BLaER1 treated with 17β-estradiol and CSF1 and Interleukin-3, amounts not matched to agents 10 nM and 100 nM (cell line): Measurements from ENCODE around the gene IRAK3.
"Not testable (repeated sequence)": the region's sequence is repeated elsewhere in the genome, so short reads cannot be mapped to it uniquely, and the experiment has no call there.

Source experiments
- H3K27ac ChIP-seq, 11 experiments: shearing (Covaris generic); formaldehyde crosslinking; 2 replicates each; pipeline ENCODE4 v1.8.1; 2022
- H3K27me3 ChIP-seq, 11 experiments: shearing (Covaris generic); formaldehyde crosslinking; 2 replicates each; pipeline ENCODE4 v1.8.1; 2022
- H3K36me3 ChIP-seq, 11 experiments: shearing (Covaris generic); formaldehyde crosslinking; 2 replicates each; pipeline ENCODE4 v1.8.1; 2022
- H3K4me1 ChIP-seq, 10 experiments: shearing (Covaris generic); formaldehyde crosslinking; 2 replicates each; pipeline ENCODE4 v1.8.1; 2022
- H3K4me2 ChIP-seq, 11 experiments: shearing (Covaris generic); formaldehyde crosslinking; 2 replicates each; pipeline ENCODE4 v1.8.1; 2022
- H3K4me3 ChIP-seq, 10 experiments: shearing (Covaris generic); formaldehyde crosslinking; 2 replicates each; pipeline ENCODE4 v1.8.1; 2022
- H3K9ac ChIP-seq, 11 experiments: shearing (Covaris generic); formaldehyde crosslinking; 2 replicates each; pipeline ENCODE4 v1.8.1; 2022
- H3K9me3 ChIP-seq, 11 experiments: shearing (Covaris generic); formaldehyde crosslinking; replicated peaks in 1 of 11; 2 replicates each; pipeline ENCODE4 v1.8.1; 2022
- H4K20me1 ChIP-seq, 11 experiments: shearing (Covaris generic); formaldehyde crosslinking; 2 replicates each; pipeline ENCODE4 v1.8.1; 2022
- Cebpa-rat ChIP-seq, 11 experiments: shearing (Covaris generic); IDR thresholded peaks; 2 replicates each; pipeline ENCODE4 v1.8.1; 2022

Gene IRAK3

DNA sequence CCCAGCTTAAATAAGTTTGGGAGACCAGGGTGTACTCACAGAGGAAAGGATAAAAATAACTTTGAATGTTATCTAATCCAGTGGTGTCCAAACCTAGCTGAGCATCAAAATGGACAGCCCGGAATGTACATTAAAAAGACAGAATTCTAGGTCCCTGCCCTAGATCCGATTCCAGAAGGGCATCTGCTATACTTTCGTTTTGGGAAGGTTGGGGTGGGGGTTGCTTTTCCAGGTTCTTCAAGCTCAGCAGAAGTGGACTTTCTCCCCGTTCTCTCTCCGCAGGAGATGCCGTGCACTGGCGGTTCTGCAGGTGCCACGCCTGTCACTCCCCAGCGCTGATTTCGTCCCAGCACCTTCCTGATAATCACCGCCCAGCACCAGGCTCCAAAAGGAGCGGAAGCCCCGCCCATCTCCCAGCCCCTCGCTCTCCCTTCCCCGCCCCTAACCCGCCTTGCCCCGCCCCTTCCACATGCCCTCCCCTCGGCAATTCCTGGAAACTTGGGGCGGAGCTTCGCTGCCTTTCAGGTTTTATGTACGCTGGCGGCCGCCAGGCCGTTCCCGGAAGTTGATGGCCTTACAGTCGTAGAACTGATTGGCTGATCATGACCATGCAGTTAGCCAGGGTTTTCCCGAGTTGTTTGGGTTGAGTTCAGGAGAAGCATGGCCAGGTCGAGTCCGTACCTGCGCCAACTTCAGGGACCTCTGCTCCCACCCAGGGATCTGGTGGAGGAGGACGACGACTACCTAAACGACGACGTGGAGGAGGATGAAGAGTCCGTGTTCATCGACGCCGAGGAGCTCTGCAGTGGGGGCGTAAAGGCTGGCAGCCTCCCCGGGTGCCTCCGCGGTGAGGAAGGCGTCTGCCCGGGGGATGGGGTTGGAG lies 113.2 kb downstream of the IRAK3 start, which contains the start of gene HELB:
HELB (plus strand) TSS at position 550 of the 883 bp plus-strand sequence; CDS start at position 661, 111 bp downstream.
- H3K27me3 ChIP-seq, result no peaks in the 10 kb centered on the region
- peak within 1 kb of the TSS; percentile 47 to 91 (median 80) for H3K27ac ChIP-seq
- no peaks in the 10 kb centered on the region for H4K20me1 ChIP-seq
- peaks cover 0 to 17% (median 9%) of the 10 kb centered on the region in 11 experiments; a peak in 8 of 22 replicates for H3K36me3 ChIP-seq
- peak within 1 kb of the TSS; percentile 70 to 96 (median 88) for H3K4me2 ChIP-seq
- TF ChIP-seq Cebpa-rat (IDR thresholded peaks at IDR 0.05), result no peak
- H3K9me3 ChIP-seq, result no peaks in the 10 kb centered on the region
- H3K4me3 ChIP-seq, result peak within 1 kb of the TSS; percentile 64 to 82 (median 73)
- peaks cover 23 to 34% (median 30%) of the 10 kb centered on the region in 10 experiments for H3K4me1 ChIP-seq
- H3K9ac ChIP-seq, result peak within 1 kb of the TSS; percentile 68 to 87 (median 81)

DNA sequence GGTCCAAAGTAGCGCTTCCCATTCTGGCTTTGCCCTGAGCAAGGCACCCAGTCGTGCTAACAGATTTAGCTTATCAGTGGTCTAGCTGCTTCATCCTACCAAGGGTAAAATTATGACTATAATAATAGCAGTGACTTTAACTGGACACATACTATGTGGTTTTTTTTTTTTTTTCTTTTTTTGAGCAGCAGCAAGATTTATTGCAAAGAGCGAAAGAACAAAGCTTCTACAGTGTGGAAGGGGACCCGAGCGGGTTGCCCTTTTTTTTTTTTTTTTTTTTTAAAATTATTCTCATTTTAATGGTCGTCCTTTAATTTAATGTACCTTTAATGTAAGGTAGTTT lies 113.8 kb downstream of the IRAK3 start:
- Histone ChIP-seq H4K20me1 (no peaks in the 10 kb centered on the region), H3K36me3 (peaks cover 0 to 22% (median 13%) of the 10 kb centered on the region in 11 experiments; a peak in 12 of 22 replicates), H3K27ac (peak overlapping the region; percentile 47 to 91 (median 80)), H3K9me3 (no peaks in the 10 kb centered on the region), H3K4me1 (peaks cover 23 to 34% (median 30%) of the 10 kb centered on the region in 10 experiments), H3K27me3 (no peaks in the 10 kb centered on the region), H3K4me2 (peak overlapping the region; percentile 50 to 96 (median 88)), H3K9ac (peak overlapping the region; percentile 68 to 87 (median 81)), H3K4me3 (peak overlapping the region; percentile 64 to 82 (median 73))
- TF ChIP-seq Cebpa-rat (IDR thresholded peaks at IDR 0.05), result no peak

DNA sequence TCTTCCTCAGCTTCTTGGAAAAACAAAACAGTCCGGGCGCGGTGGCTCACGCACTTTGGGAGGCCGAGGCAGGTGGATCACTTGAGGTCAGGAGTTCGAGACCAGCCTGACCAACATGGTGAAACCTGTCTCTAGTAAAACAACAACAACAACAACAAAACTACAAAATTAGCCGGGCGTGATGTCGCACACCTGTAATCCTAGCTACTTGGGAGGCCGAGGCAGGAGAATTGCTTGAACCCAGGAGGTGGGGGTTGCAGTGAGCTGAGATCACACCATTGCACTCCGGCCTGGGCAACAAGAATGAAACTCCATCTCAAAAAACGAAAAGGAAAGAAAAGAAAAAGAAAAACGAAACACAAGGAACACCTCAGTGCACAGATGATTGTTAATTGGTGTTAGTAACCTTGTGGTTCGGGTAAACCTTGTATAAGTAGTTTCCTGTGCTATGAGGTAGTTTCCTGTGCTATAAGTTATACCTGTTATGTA lies 114.3 kb downstream of the IRAK3 start:
- Histone ChIP-seq H3K9ac (peak overlapping the region in 5 of 11 experiments; percentile 75 to 86 (median 80); a peak in 7 of 22 replicates), H3K36me3 (peaks cover 3 to 27% (median 19%) of the 10 kb centered on the region in 11 experiments; a peak in 15 of 22 replicates), H3K4me3 (peak overlapping the region; percentile 64 to 82 (median 73); a peak in 18 of 20 replicates), H3K4me1 (peaks cover 23 to 34% (median 30%) of the 10 kb centered on the region in 10 experiments), H3K4me2 (peak overlapping the region; percentile 50 to 96 (median 88)), H3K27ac (peak overlapping the region in 1 of 11 experiments; percentile 82; a peak in 4 of 22 replicates)
- H3K9me3 ChIP-seq, H3K27me3 ChIP-seq, H4K20me1 ChIP-seq: not testable (repeated sequence)
